Esophagus squamous epithelium (tissue), 5 donors: ENCODE results near the gene DLG2. TPM values are rescaled to one million over a fixed set of nuclear protein-coding genes. Genes with fewer than 3 reads are reported as not detected.

ENCODE experiments used
- DNase-seq: peaks from one replicate; lab custom pipeline; 2025; lab: John Stamatoyannopoulos, UW
- H3K27ac ChIP-seq, 4 donors: fragments of 200-600 bp; sonication (generic); one replicate each; pipeline ENCODE4 v1.5.1; 2016 to 2019; ENCODE audit warnings: mild to moderate bottlenecking in 1 of 4
- H3K27me3 ChIP-seq, 4 donors: fragments of 200-600 bp; sonication (generic); 1 replicate in 3 of 4; 2 replicates in 1 of 4; pipeline versions ENCODE4 v1.5.1 to v1.6.0; 2017 to 2021; ENCODE audit warnings: antibody characterized with exemption in 1 of 4
- H3K36me3 ChIP-seq, 3 donors: fragments of 200-600 bp; sonication (generic); one replicate each; pipeline ENCODE4 v1.5.1; 2016 to 2019
- H3K4me1 ChIP-seq, 3 donors: fragments of 200-600 bp; sonication (generic); one replicate each; pipeline ENCODE4 v1.5.1; 2017 to 2019
- H3K4me3 ChIP-seq, 4 donors: fragments of 200-600 bp; sonication (generic); 1 replicate in 3 of 4; 2 replicates in 1 of 4; pipeline ENCODE4 v1.5.1; 2016 to 2019; ENCODE audit warnings: mild to moderate bottlenecking in 2 of 4, moderate library complexity in 1 of 4
- H3K9me3 ChIP-seq, 3 donors: fragments of 200-600 bp; sonication (generic); one replicate each; pipeline ENCODE4 v1.5.1; 2016 to 2019
- CTCF ChIP-seq, 6 experiments: fragments of 450-650 bp in 4 of 6; fragments of 200-600 bp in 2 of 6; sonication (generic) in 2 of 6; IDR thresholded peaks; one replicate each; pipeline ENCODE4 v1.5.1; 2016 to 2019; ENCODE audit warnings: antibody characterized with exemption in 6 of 6, mild to moderate bottlenecking in 4 of 6, moderate library complexity in 4 of 6
- POLR2A ChIP-seq, 4 donors: fragments of 450-650 bp; IDR thresholded peaks; one replicate each; pipeline ENCODE4 v1.6.1; 2017; ENCODE audit warnings: antibody characterized with exemption in 4 of 4, mild to moderate bottlenecking in 4 of 4, moderate library complexity in 3 of 4
- WGBS, 2 donors: methylation state at CpG; one replicate each; pipeline ENCODE4 v1.1.5; 2018; 5-methylcytosine and 5-hydroxymethylcytosine counted together
- intact Hi-C: fragments of 100-400 bp; cut with DNase I; formaldehyde crosslinking; loops from one replicate; pipeline ENCODE4 v1.15.0; 2022
- total RNA-seq, 4 donors: library from RNA; depleted of rRNA; stranded (reverse); fragments of >200 nt; gene quantifications; one replicate each; pipeline ENCODE4 v1.1.0, GENCODE V29; 2016
- donor health status: DM: yes; HTN: yes; CAD: no.

Gene DLG2
- total RNA-seq, 4 donors from 2014 or later = 2.9 to 27.7 (median 12.6) TPM

- H3K36me3 ChIP-seq = no peaks in the 10 kb centered on the region
- no peak for DNase-seq
- H3K9me3 ChIP-seq = peaks cover 0 to 1% (median 0%) of the 10 kb centered on the region in 3 donors
- intact Hi-C loops = no loop called here
- no peak overlapping the region for H3K4me3 ChIP-seq
- no peaks in the 10 kb centered on the region for H3K27me3 ChIP-seq
- no peak overlapping the region for H3K27ac ChIP-seq
- WGBS, 2 donors = 64 to 88% methylated on average over 1 of the region's 1 CpG
- TF ChIP-seq POLR2A (IDR thresholded peaks at IDR 0.05) (no peak), CTCF (IDR thresholded peaks at IDR 0.05) (no peak)
- no peaks in the 10 kb centered on the region for H3K4me1 ChIP-seq
These were observed 564.5 kb downstream of the DLG2 start for GRCh38 chr11:85062659-85063058.

- WGBS, 2 donors = 86 to 88% methylated on average over 3 of the region's 3 CpGs
- Histone ChIP-seq H3K4me1 (no peaks in the 10 kb centered on the region), H3K4me3 (no peak overlapping the region), H3K27me3 (no peaks in the 10 kb centered on the region), H3K9me3 (peaks cover 0 to 5% (median 0%) of the 10 kb centered on the region in 3 donors), H3K36me3 (no peaks in the 10 kb centered on the region), H3K27ac (no peak overlapping the region)
- TF ChIP-seq POLR2A (IDR thresholded peaks at IDR 0.05) (no peak), CTCF (IDR thresholded peaks at IDR 0.05) (no peak)
- intact Hi-C loops = no loop called here
- DNase-seq = no peak
These were observed 574.5 kb downstream of the DLG2 start for GRCh38 chr11:85052636-85053035.

- TF ChIP-seq CTCF (IDR thresholded peaks at IDR 0.05) (no peak), POLR2A (IDR thresholded peaks at IDR 0.05) (no peak)
- Histone ChIP-seq H3K27ac (no peak overlapping the region), H3K27me3 (no peaks in the 10 kb centered on the region), H3K4me3 (no peak overlapping the region), H3K36me3 (no peaks in the 10 kb centered on the region), H3K9me3 (peaks cover 0 to 2% (median 0%) of the 10 kb centered on the region in 3 donors), H3K4me1 (no peaks in the 10 kb centered on the region)
- intact Hi-C loops = no loop called here
- 81 to 90% methylated on average over 3 of the region's 3 CpGs for WGBS, 2 donors
- no peak for DNase-seq
These were observed 578.3 kb downstream of the DLG2 start for GRCh38 chr11:85048801-85049200.

DNA sequence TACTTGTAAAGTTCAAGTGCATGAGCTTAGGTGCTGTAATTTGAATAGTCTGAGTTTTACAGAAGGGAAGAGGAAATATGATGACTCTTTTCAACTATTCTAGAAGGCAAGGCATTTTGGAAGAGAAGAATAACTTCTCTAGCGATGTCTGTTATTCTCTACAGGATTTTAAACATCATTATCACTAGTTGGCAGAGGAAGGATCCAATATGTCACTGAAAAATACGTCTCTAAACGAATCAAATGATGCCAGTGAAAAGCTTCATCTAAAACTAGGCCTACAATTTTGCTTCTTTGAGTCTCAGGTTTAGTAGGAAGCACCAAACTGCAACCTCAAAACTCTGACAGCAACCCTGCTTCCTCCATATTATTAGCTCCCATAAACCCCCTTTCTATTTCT lies 581.4 kb downstream of the DLG2 start:
- H3K27ac ChIP-seq = no peak overlapping the region
- H3K9me3 ChIP-seq = no peaks in the 10 kb centered on the region
- H3K27me3 ChIP-seq = no peaks in the 10 kb centered on the region
- TF ChIP-seq POLR2A (IDR thresholded peaks at IDR 0.05) (no peak), CTCF (IDR thresholded peaks at IDR 0.05) (no peak)
- no peaks in the 10 kb centered on the region for H3K36me3 ChIP-seq
- H3K4me3 ChIP-seq = no peak overlapping the region
- intact Hi-C loops = no loop called here
- no peaks in the 10 kb centered on the region for H3K4me1 ChIP-seq
- 52 to 69% methylated on average over 3 of the region's 3 CpGs for WGBS, 2 donors
- no peak for DNase-seq

DNA sequence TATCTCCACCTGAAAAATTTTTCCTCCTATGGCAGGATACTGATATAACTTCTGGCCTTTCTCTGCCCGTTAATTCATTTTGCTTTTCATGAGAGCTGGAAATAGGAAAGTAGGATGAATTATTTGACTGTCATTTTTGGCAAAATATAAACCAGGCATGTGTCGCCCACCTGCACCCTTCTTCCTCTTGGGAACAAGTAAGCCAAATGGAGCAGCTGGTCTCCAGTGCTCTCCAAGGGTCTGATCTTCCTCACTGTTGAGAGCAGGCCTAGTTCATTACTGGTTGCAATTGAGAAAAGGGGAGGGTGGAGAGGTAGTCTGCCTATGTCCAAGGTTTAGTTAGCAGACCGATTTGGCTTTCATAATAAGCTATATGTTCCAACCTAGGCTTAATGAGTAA lies 582.2 kb downstream of the DLG2 start:
- no peak for DNase-seq
- Histone ChIP-seq H3K27me3 (no peaks in the 10 kb centered on the region), H3K9me3 (no peaks in the 10 kb centered on the region), H3K27ac (no peak overlapping the region), H3K4me1 (no peaks in the 10 kb centered on the region), H3K4me3 (no peak overlapping the region), H3K36me3 (no peaks in the 10 kb centered on the region)
- TF ChIP-seq POLR2A (IDR thresholded peaks at IDR 0.05) (no peak), CTCF (IDR thresholded peaks at IDR 0.05) (no peak)
- intact Hi-C loops = no loop called here
- 78 to 79% methylated on average over 3 of the region's 3 CpGs for WGBS, 2 donors
